ENCODE results near the gene NRGN.
"Not testable (repeated sequence)": the region's sequence is repeated elsewhere in the genome, so short reads cannot be mapped to it uniquely, and the experiment has no call there.

Gene NRGN

GRCh38 chr11:124756753-124757227 is 17.0 kb downstream of the NRGN start:
- DNase-seq, result no peak

- DNase-seq, result no peak
Measured at GRCh38 chr11:124757320-124757719, 17.6 kb downstream of the NRGN start.

GRCh38 chr11:124758355-124759265 is 18.9 kb downstream of the NRGN start:
- peak; percentile 88 for DNase-seq

- peak; percentile 73 for DNase-seq
Measured at GRCh38 chr11:124759266-124760204, 19.8 kb downstream of the NRGN start.

GRCh38 chr11:124760205-124760652 is 20.5 kb downstream of the NRGN start:
- peak; percentile 67 for DNase-seq

GRCh38 chr11:124760806-124761205 is 21.1 kb downstream of the NRGN start:
- peak; percentile 19 for DNase-seq

- peak; percentile 21 for DNase-seq
Measured at GRCh38 chr11:124761301-124762104, 21.8 kb downstream of the NRGN start.

- peak; percentile 53 for DNase-seq
Measured at GRCh38 chr11:124762105-124762623, 22.4 kb downstream of the NRGN start, which contains the start of gene ESAM. ESAM (minus strand) TSS chr11:124762290; CDS start chr11:124762154, 136 bp downstream.

- DNase-seq, result peak; percentile 80
Measured at GRCh38 chr11:124762624-124763155, 22.9 kb downstream of the NRGN start.

GRCh38 chr11:124763156-124763947 is 23.6 kb downstream of the NRGN start:
- DNase-seq, result no peak

GRCh38 chr11:124766156-124766555 is 26.4 kb downstream of the NRGN start:
- DNase-seq, result no peak

- DNase-seq, result no peak
Measured at GRCh38 chr11:124768914-124769313, 29.2 kb downstream of the NRGN start.

- no peak for DNase-seq
Measured at GRCh38 chr11:124769806-124770774, 30.3 kb downstream of the NRGN start.

- DNase-seq, result not testable (repeated sequence)
Measured at GRCh38 chr11:124770959-124771358, 31.2 kb downstream of the NRGN start.

- no peak for DNase-seq
Measured at GRCh38 chr11:124776865-124777645, 37.3 kb downstream of the NRGN start.

GRCh38 chr11:124778281-124778680 is 38.5 kb downstream of the NRGN start:
- no peak for DNase-seq

GRCh38 chr11:124779568-124779967 is 39.8 kb downstream of the NRGN start:
- DNase-seq, result no peak

- no peak for DNase-seq
Measured at GRCh38 chr11:124783002-124783401, 43.3 kb downstream of the NRGN start.

Measured in right kidney (tissue), 1 donor.